ENCODE data around the gene TAGLN3.

The TAGLN3 gene

GRCh38 chr3:111984636-111985298 is 14.0 kb upstream of the TAGLN3 start:
- peaks cover 18 to 44% (median 29%) of the 10 kb centered on the region in 4 experiments for H3K36me3 ChIP-seq (ENCODE audit: control insufficient read depth in 4 of 4, insufficient read depth in 4 of 4, low read length in 3 of 4)
- DNase-seq: no peak
- H3K4me1 ChIP-seq (ENCODE audit: control extremely low read depth in 1 of 4, control insufficient read depth in 4 of 4, insufficient read depth in 4 of 4, low read length in 3 of 4): peaks cover 5 to 30% (median 10%) of the 10 kb centered on the region in 4 experiments
- no peak overlapping the region for H3K4me3 ChIP-seq (ENCODE audit: control insufficient read depth in 1 of 7, extremely low read depth in 1 of 7, insufficient read depth in 4 of 7, low read depth in 2 of 7, low read length in 6 of 7)
- no peak overlapping the region for H3K27ac ChIP-seq (ENCODE audit: insufficient read depth in 1 of 2, low read depth in 1 of 2, low read length in 2 of 2, poor library complexity in 1 of 2, severe bottlenecking in 2 of 2)
- ChIA-PET CTCF (interaction anchor here (5.8 to 21.1 kb wide), 2 partner anchors 17 to 28 kb away, joined by 60 to 279 read pairs; partner anchors contain the start of gene TAGLN3), POLR2A (no interaction called here)
- WGBS (ENCODE audit: insufficient coverage): 33% methylated on average over 1 of the region's 2 CpGs
- H3K27me3 ChIP-seq (replicated peaks in 2 of 5; ENCODE audit: control insufficient read depth in 4 of 5, insufficient read depth in 5 of 5, low read length in 4 of 5): no peaks in the 10 kb centered on the region
- H3K9me3 ChIP-seq (ENCODE audit: control extremely low read depth in 1 of 5, control insufficient read depth in 4 of 5, insufficient read depth in 2 of 5, low read depth in 1 of 5, low read length in 4 of 5): no peaks in the 10 kb centered on the region

GRCh38 chr3:111986800-111987199 is 11.9 kb upstream of the TAGLN3 start:
- H3K27ac ChIP-seq (ENCODE audit: insufficient read depth in 1 of 2, low read depth in 1 of 2, low read length in 2 of 2, poor library complexity in 1 of 2, severe bottlenecking in 2 of 2): no peak overlapping the region
- no peak overlapping the region for H3K4me3 ChIP-seq (ENCODE audit: control insufficient read depth in 1 of 7, extremely low read depth in 1 of 7, insufficient read depth in 4 of 7, low read depth in 2 of 7, low read length in 6 of 7)
- no peaks in the 10 kb centered on the region for H3K9me3 ChIP-seq (ENCODE audit: control extremely low read depth in 1 of 5, control insufficient read depth in 4 of 5, insufficient read depth in 2 of 5, low read depth in 1 of 5, low read length in 4 of 5)
- DNase-seq: no peak
- whole genome bisulfite sequencing (ENCODE audit: insufficient coverage): 93% methylated on average over 3 of the region's 3 CpGs
- ChIA-PET POLR2A (no interaction called here), CTCF (interaction anchor here (0.7 to 21.1 kb wide), 7 partner anchors 10 to 272 kb away, joined by 3 to 279 read pairs (median 4); partner anchors contain the start of gene TAGLN3)
- no peaks in the 10 kb centered on the region for H3K27me3 ChIP-seq (replicated peaks in 2 of 5; ENCODE audit: control insufficient read depth in 4 of 5, insufficient read depth in 5 of 5, low read length in 4 of 5)
- peaks cover 0 to 10% (median 2%) of the 10 kb centered on the region in 4 experiments for H3K4me1 ChIP-seq (ENCODE audit: control extremely low read depth in 1 of 4, control insufficient read depth in 4 of 4, insufficient read depth in 4 of 4, low read length in 3 of 4)
- peaks cover 23 to 55% (median 34%) of the 10 kb centered on the region in 4 experiments for H3K36me3 ChIP-seq (ENCODE audit: control insufficient read depth in 4 of 4, insufficient read depth in 4 of 4, low read length in 3 of 4)

GRCh38 chr3:111989061-111989678 is 9.6 kb upstream of the TAGLN3 start:
- no peaks in the 10 kb centered on the region for H3K9me3 ChIP-seq (ENCODE audit: control extremely low read depth in 1 of 5, control insufficient read depth in 4 of 5, insufficient read depth in 2 of 5, low read depth in 1 of 5, low read length in 4 of 5)
- ChIA-PET POLR2A (interaction anchor here (0.8 to 1.0 kb wide), 2 partner anchors 15 to 23 kb away, joined by 3 to 5 read pairs; no protein-coding TSS in a partner anchor), CTCF (interaction anchor here (0.8 to 21.1 kb wide), 15 partner anchors 10 to 320 kb away, joined by 3 to 279 read pairs (median 4); partner anchors contain the start of genes ABHD10 and TAGLN3)
- H3K27ac ChIP-seq (ENCODE audit: insufficient read depth in 1 of 2, low read depth in 1 of 2, low read length in 2 of 2, poor library complexity in 1 of 2, severe bottlenecking in 2 of 2): no peak overlapping the region
- WGBS (ENCODE audit: insufficient coverage): 90% methylated on average over 2 of the region's 3 CpGs
- H3K36me3 ChIP-seq (ENCODE audit: control insufficient read depth in 4 of 4, insufficient read depth in 4 of 4, low read length in 3 of 4): peaks cover 19 to 64% (median 42%) of the 10 kb centered on the region in 4 experiments
- H3K4me1 ChIP-seq (ENCODE audit: control extremely low read depth in 1 of 4, control insufficient read depth in 4 of 4, insufficient read depth in 4 of 4, low read length in 3 of 4): no peaks in the 10 kb centered on the region
- DNase-seq: peak; percentile 56 to 71 (median 70)
- no peak overlapping the region for H3K4me3 ChIP-seq (ENCODE audit: control insufficient read depth in 1 of 7, extremely low read depth in 1 of 7, insufficient read depth in 4 of 7, low read depth in 2 of 7, low read length in 6 of 7)
- H3K27me3 ChIP-seq (replicated peaks in 2 of 5; ENCODE audit: control insufficient read depth in 4 of 5, insufficient read depth in 5 of 5, low read length in 4 of 5): no peaks in the 10 kb centered on the region

GRCh38 chr3:111993038-111993437 is 5.7 kb upstream of the TAGLN3 start:
- DNase-seq: no peak
- H3K4me3 ChIP-seq (ENCODE audit: control insufficient read depth in 1 of 7, extremely low read depth in 1 of 7, insufficient read depth in 4 of 7, low read depth in 2 of 7, low read length in 6 of 7): no peak overlapping the region
- 64% methylated on average over 1 of the region's 2 CpGs for WGBS (ENCODE audit: insufficient coverage)
- ChIA-PET CTCF (interaction anchor here (1.3 to 21.1 kb wide), 4 partner anchors 16 to 25 kb away, joined by 3 to 279 read pairs (median 4); no protein-coding TSS in a partner anchor), POLR2A (no interaction called here)
- no peaks in the 10 kb centered on the region for H3K4me1 ChIP-seq (ENCODE audit: control extremely low read depth in 1 of 4, control insufficient read depth in 4 of 4, insufficient read depth in 4 of 4, low read length in 3 of 4)
- H3K9me3 ChIP-seq (ENCODE audit: control extremely low read depth in 1 of 5, control insufficient read depth in 4 of 5, insufficient read depth in 2 of 5, low read depth in 1 of 5, low read length in 4 of 5): no peaks in the 10 kb centered on the region
- no peak overlapping the region for H3K27ac ChIP-seq (ENCODE audit: insufficient read depth in 1 of 2, low read depth in 1 of 2, low read length in 2 of 2, poor library complexity in 1 of 2, severe bottlenecking in 2 of 2)
- H3K27me3 ChIP-seq (replicated peaks in 2 of 5; ENCODE audit: control insufficient read depth in 4 of 5, insufficient read depth in 5 of 5, low read length in 4 of 5): no peaks in the 10 kb centered on the region
- H3K36me3 ChIP-seq (ENCODE audit: control insufficient read depth in 4 of 4, insufficient read depth in 4 of 4, low read length in 3 of 4): peaks cover 3 to 36% (median 27%) of the 10 kb centered on the region in 4 experiments

- POLR2A ChIA-PET: no interaction called here
- H3K27me3 ChIP-seq (replicated peaks in 2 of 5; ENCODE audit: control insufficient read depth in 4 of 5, insufficient read depth in 5 of 5, low read length in 4 of 5): peaks cover 0 to 28% (median 11%) of the 10 kb centered on the region in 5 experiments
- no peak for DNase-seq
Measured at GRCh38 chr3:111999484-112000324, 982 bp downstream of the TAGLN3 start.

GRCh38 chr3:112000367-112000771 is 1.6 kb downstream of the TAGLN3 start:
- ChIA-PET CTCF (interaction anchor here (1.4 to 21.1 kb wide), 3 partner anchors 13 to 32 kb away, joined by 3 to 279 read pairs (median 60); no protein-coding TSS in a partner anchor), POLR2A (no interaction called here)
- 94% methylated on average over 2 of the region's 5 CpGs for WGBS (ENCODE audit: insufficient coverage)
- Histone ChIP-seq H3K4me3 (ENCODE audit: control insufficient read depth in 1 of 7, extremely low read depth in 1 of 7, insufficient read depth in 4 of 7, low read depth in 2 of 7, low read length in 6 of 7) (no peak overlapping the region), H3K9me3 (ENCODE audit: control extremely low read depth in 1 of 5, control insufficient read depth in 4 of 5, insufficient read depth in 2 of 5, low read depth in 1 of 5, low read length in 4 of 5) (no peaks in the 10 kb centered on the region), H3K27me3 (replicated peaks in 2 of 5; ENCODE audit: control insufficient read depth in 4 of 5, insufficient read depth in 5 of 5, low read length in 4 of 5) (peaks cover 0 to 28% (median 11%) of the 10 kb centered on the region in 5 experiments), H3K36me3 (ENCODE audit: control insufficient read depth in 4 of 4, insufficient read depth in 4 of 4, low read length in 3 of 4) (no peaks in the 10 kb centered on the region), H3K27ac (ENCODE audit: insufficient read depth in 1 of 2, low read depth in 1 of 2, low read length in 2 of 2, poor library complexity in 1 of 2, severe bottlenecking in 2 of 2) (no peak overlapping the region), H3K4me1 (ENCODE audit: control extremely low read depth in 1 of 4, control insufficient read depth in 4 of 4, insufficient read depth in 4 of 4, low read length in 3 of 4) (peaks cover 0 to 13% (median 11%) of the 10 kb centered on the region in 4 experiments)
- DNase-seq: no peak

More at GRCh38 chr3:111999484-112000324, 982 bp downstream of the TAGLN3 start:
- no peaks in the 10 kb centered on the region for H3K36me3 ChIP-seq (ENCODE audit: control insufficient read depth in 4 of 4, insufficient read depth in 4 of 4, low read length in 3 of 4)
- peak overlapping the region; percentile 28 to 77 (median 55) for H3K4me3 ChIP-seq (ENCODE audit: control insufficient read depth in 1 of 7, extremely low read depth in 1 of 7, insufficient read depth in 4 of 7, low read depth in 2 of 7, low read length in 6 of 7)
- H3K9me3 ChIP-seq (ENCODE audit: control extremely low read depth in 1 of 5, control insufficient read depth in 4 of 5, insufficient read depth in 2 of 5, low read depth in 1 of 5, low read length in 4 of 5): no peaks in the 10 kb centered on the region
- H3K27ac ChIP-seq (ENCODE audit: insufficient read depth in 1 of 2, low read depth in 1 of 2, low read length in 2 of 2, poor library complexity in 1 of 2, severe bottlenecking in 2 of 2): no peak overlapping the region
- CTCF ChIA-PET: interaction anchor here (1.4 to 21.1 kb wide), 3 partner anchors 12 to 32 kb away, joined by 3 to 279 read pairs (median 60); no protein-coding TSS in a partner anchor
- peaks cover 0 to 13% (median 11%) of the 10 kb centered on the region in 4 experiments for H3K4me1 ChIP-seq (ENCODE audit: control extremely low read depth in 1 of 4, control insufficient read depth in 4 of 4, insufficient read depth in 4 of 4, low read length in 3 of 4)
- 31% methylated on average over 16 of the region's 19 CpGs for WGBS (ENCODE audit: insufficient coverage)

All from common myeloid progenitor, CD34-positive (primary cell).